ENCODE results near the gene NAA50. TPM values are rescaled to one million over a fixed set of nuclear protein-coding genes. Genes with fewer than 3 reads are reported as not detected.

NAA50 gene
- total RNA-seq: 204 and 242 TPM in 2 replicates

GRCh38 chr3:113745756-113746547 lies at the start of gene NAA50:
TSS of gene NAA50 (minus strand) at chr3:113746249. CDS start at chr3:113745949, 300 bp downstream.

GRCh38 chr3:113746548-113747282 lies 666 bp upstream of the NAA50 start, which contains the start of gene ATP6V1A:
TSS of gene ATP6V1A (plus strand) at chr3:113747035. CDS start at chr3:113778754, 31,719 bp downstream.

GRCh38 chr3:113695786-113696645 lies 50.0 kb downstream of the NAA50 start, which contains the start of gene USF3:
TSS of gene USF3 (minus strand) at chr3:113696642. CDS start at chr3:113674878, 21,764 bp downstream.

Other genes with a start within 250 kb of the NAA50 start
- gene SPICE1, start 231.1 kb downstream of the NAA50 start, total RNA-seq: 14.2 and 18.9 TPM in 2 replicates
- gene SIDT1, start 213.7 kb downstream of the NAA50 start, total RNA-seq: 0.28 and 0.77 TPM in 2 replicates
- gene USF3, start 49.6 kb downstream of the NAA50 start, total RNA-seq: 3.8 and 4.5 TPM in 2 replicates
- 130 and 189 TPM in 2 replicates for gene ATP6V1A, start 786 bp upstream of the NAA50 start, total RNA-seq
- gene GRAMD1C, start 92.5 kb upstream of the NAA50 start, total RNA-seq: 3.7 and 7.5 TPM in 2 replicates
- 3.1 and 3.5 TPM in 2 replicates for gene ZDHHC23, start 201.8 kb upstream of the NAA50 start, total RNA-seq